Stimulated activated effector memory CD8-positive, alpha-beta T cell treated with anti-CD3 and anti-CD28 coated beads, Interleukin-12 subunit alpha, Interleukin-12 subunit beta, amount 100 ng/mL, for 72 hours (primary cell): ENCODE results near the gene TTC22.
A peak's percentile ranks its signal among the peaks of the same experiment; 100 is the strongest.

Experiments
- ATAC-seq: fragments of 150-1000 bp; cut with Tn5 transposase; 2 replicates; pipeline ENCODE4 v1.10.0; 2021
- DNase-seq, 2 donors: peaks; one replicate each; pipeline ENCODE4 v3.0.0; 2021 to 2022; ENCODE audit warnings: low spot score in 2 of 2
- H3K27ac Mint-ChIP-seq: one replicate; pipeline ENCODE4 v1.8.0; 2022; ENCODE audit warnings: mild to moderate bottlenecking, mixed read lengths
- H3K36me3 Mint-ChIP-seq: one replicate; pipeline ENCODE4 v1.8.0; 2022; ENCODE audit warnings: mild to moderate bottlenecking, mixed read lengths
- H3K4me1 Mint-ChIP-seq: one replicate; pipeline ENCODE4 v1.8.0; 2022; ENCODE audit warnings: mixed read lengths
- H3K4me3 Mint-ChIP-seq: one replicate; pipeline ENCODE4 v1.8.0; 2022; ENCODE audit warnings: mild to moderate bottlenecking, mixed read lengths
- H3K9me3 Mint-ChIP-seq: one replicate; pipeline ENCODE4 v1.8.0; 2022; ENCODE audit warnings: mixed read lengths

The TTC22 gene

DNA sequence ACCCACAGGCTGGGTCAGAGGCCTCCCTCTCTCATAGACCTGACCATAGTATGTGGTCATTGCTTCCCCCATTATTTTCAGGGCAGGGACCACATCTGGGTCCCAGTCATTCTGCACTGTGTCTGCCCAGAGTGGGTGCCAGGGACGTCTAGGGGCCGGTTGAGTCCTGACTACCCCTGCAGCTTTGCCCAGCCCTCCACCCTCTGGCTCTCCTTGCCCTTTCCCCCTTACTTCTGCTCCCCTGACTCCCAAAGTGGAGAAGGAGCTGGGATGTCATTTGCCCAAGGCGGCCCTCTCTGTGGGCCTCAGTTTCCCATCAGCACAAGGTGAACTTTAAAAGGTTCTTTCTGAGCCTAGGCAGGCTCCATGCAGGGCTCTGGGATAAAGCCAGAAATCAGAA is 4.3 kb upstream of the TTC22 start:
- H3K36me3 Mint-ChIP-seq, result no peaks in the 10 kb centered on the region
- DNase-seq (no peak), ATAC-seq (no peak)
- H3K4me1 Mint-ChIP-seq, result peaks cover 76% of the 10 kb centered on the region
- no peaks in the 10 kb centered on the region for H3K9me3 Mint-ChIP-seq
- peak overlapping the region; percentile 38 for H3K4me3 Mint-ChIP-seq
- H3K27ac Mint-ChIP-seq, result no peak overlapping the region

DNA sequence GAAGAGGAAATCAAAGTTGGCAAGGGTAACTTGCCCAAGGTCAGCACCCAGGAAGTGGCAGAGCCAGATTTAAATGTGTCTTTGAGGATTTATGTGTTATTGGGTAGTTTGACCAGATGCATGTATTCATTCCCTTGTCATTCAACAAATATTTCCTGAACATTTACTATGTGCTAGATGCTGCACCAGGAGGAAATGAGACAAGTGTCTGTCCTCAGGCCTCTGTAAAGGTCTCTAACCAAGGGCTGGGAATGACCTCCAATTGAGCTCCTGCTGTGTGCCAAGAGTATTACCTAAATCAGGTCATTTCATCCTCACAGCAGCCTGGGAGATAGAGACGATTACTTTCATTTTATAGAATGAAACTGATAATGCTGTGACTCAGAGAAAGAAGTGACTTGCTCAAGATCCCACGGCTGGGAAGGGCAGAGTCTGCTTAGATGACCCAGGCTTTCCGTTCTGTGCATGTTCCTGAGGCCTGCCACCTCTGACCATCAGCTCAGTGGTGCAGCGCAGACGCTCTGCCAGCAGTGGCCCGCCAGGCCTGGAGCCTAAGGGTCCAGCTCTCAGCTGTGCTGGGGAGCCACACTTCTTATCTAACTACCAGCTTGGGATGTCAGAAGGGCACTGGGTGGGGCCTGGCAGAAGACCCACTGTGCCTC is 3.5 kb upstream of the TTC22 start:
- no peaks in the 10 kb centered on the region for H3K36me3 Mint-ChIP-seq
- DNase-seq (no peak), ATAC-seq (peak; percentile 69)
- H3K4me3 Mint-ChIP-seq, result peak overlapping the region; percentile 38
- peak overlapping the region; percentile 43 for H3K27ac Mint-ChIP-seq
- H3K9me3 Mint-ChIP-seq, result no peaks in the 10 kb centered on the region
- peaks cover 76% of the 10 kb centered on the region for H3K4me1 Mint-ChIP-seq

DNA sequence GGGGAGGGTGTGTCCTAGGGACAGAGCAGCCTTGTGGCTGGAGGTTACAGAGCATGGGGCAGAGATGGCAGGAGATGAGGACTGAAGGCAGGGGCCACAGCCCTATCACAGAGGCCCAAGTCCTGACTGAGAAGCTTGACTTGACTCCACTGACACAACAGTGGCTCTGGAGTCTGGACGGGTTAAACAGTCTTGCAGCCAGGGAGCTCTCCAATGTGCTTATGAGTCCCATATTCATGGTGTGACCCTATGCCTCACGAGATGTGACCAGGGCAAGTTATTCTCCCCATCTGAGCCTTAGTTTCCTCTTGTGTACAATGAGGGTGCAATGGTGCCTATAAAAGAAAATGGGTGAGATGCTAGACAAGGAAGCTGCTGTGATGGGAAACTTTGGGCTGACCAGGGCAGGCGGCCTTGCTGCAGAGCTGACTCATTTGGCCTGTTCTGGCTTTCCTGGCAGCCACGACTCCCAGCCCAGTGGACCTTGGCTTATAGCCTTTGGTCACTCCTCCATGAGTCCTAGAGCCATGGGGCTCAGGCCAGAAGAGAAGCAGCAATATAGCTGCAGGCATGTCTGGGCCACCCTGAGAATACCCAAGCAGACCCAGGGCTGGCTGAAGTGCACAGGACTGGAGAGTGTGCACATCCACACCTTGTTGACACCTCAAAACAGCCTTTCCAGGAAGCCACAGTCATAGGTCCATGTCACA is 2.8 kb upstream of the TTC22 start:
- DNase-seq (no peak), ATAC-seq (no peak)
- peak overlapping the region; percentile 38 for H3K4me3 Mint-ChIP-seq
- H3K4me1 Mint-ChIP-seq, result peaks cover 80% of the 10 kb centered on the region
- H3K27ac Mint-ChIP-seq, result peak overlapping the region; percentile 43
- H3K36me3 Mint-ChIP-seq, result peaks cover 6% of the 10 kb centered on the region
- no peaks in the 10 kb centered on the region for H3K9me3 Mint-ChIP-seq

DNA sequence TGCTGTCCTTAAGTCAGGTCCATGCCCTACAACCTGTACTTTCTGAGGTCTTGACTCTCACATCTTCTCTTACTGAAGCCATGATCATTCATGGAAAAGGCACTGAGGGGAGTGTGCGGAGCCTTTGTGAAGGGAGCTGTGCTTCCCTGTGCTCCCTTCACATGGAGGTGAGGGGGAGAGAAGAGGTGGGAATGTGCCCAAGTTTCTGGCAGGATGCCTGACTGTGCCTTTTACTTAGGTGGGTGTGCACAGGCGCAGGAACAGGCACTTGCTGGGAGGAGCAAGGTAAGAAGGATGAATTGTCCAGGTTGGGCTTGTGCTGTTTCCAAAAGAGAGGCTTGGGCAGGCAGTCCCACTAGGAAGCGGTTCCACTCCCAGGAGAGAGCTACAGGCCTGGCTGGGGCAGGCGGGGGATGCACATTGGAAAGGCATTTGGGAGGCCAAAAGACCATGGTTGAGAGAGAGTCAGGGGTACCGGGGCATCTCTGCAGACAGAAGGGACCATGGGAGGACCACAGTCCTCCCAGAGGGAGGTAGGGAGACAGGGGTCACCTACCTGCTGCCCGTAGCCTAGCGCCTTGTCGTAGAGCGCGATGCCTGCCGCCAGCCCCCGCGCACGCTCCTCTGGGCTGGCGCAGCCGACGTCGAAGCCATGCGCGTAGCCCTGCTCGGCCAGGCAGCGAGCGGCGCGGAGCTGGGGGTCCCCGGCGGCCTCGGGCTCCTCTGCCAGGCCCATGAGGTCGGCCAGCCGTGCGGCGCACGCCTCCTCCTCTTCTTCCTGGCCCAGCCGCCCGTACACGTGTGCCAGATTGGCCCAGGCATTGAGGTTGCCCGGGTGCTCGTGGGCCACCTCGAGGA is 853 bp downstream of the TTC22 start:
- Mint-ChIP-seq H3K9me3 (no peaks in the 10 kb centered on the region), H3K36me3 (peaks cover 6% of the 10 kb centered on the region), H3K4me1 (peaks cover 84% of the 10 kb centered on the region), H3K27ac (peak overlapping the region; percentile 99), H3K4me3 (peak overlapping the region; percentile 82)
- ATAC-seq (no peak), DNase-seq (no peak)

DNA sequence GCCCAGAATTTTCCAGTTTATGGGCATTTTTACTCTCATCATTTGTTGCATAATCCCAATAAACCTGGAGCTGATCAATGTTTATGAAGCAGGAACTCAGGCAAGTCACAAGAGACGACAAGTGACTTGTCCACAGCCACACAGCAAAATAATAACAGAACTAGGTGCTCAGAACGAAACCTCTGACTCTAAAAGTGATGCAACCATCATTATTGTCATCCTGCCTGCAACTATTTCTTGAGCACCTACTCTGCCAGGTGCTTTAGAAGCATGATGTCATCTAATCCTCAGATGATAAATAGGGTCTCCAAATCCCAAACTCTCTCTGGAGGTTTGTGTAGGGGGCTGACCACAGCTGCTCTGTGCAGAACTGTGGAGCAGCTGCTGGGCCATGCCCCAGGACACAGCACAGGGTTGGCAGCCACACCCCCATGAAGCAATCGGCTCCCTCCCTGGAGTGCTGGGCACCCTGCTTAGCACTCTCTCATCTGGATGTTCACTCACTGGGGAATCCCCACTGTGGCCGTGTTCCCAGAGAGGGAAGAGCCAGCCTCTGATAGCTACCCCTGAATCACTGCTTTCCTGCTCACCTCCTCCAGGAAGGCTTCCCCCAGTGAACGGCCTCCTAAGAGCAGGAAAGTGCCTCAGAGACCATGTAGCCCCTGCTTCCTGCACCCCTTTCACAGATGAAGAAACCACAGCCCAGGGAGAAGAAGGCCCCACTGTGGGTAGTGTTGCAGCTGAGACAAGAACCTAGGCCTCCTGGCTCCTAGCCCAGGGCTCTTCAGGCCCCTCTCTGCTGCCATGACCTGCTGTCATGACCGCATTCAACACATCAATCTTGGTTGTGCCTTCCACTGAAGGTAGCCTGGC is 2.1 kb downstream of the TTC22 start:
- DNase-seq (peak; percentile 36 to 86), ATAC-seq (peak; percentile 82)
- H3K36me3 Mint-ChIP-seq, result peaks cover 6% of the 10 kb centered on the region
- H3K4me1 Mint-ChIP-seq, result peaks cover 84% of the 10 kb centered on the region
- peak overlapping the region; percentile 82 for H3K4me3 Mint-ChIP-seq
- peak overlapping the region; percentile 99 for H3K27ac Mint-ChIP-seq
- no peaks in the 10 kb centered on the region for H3K9me3 Mint-ChIP-seq

DNA sequence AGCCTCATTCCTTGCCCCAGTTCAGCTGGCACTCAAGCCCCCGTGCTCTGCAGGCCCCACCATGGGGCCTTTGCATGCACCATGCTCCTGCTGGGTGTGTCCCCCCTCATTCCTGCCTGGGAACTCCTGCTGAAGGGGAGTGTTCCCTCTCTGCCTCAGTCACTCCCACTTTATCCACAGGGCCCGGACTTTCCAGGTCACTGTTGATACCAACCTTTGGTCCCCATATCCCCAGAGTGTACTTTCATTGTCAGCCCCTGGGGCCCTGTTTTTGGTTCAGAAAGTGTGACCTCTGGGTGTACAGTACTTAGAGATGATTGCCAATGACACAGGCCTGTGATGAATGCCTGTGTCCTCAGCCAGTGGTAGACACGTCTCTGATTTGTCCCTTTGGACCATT is 2.9 kb downstream of the TTC22 start:
- Mint-ChIP-seq H3K4me3 (peak overlapping the region; percentile 82), H3K27ac (peak overlapping the region; percentile 99), H3K4me1 (peaks cover 77% of the 10 kb centered on the region), H3K36me3 (peaks cover 6% of the 10 kb centered on the region), H3K9me3 (no peaks in the 10 kb centered on the region)
- ATAC-seq (no peak), DNase-seq (no peak)

DNA sequence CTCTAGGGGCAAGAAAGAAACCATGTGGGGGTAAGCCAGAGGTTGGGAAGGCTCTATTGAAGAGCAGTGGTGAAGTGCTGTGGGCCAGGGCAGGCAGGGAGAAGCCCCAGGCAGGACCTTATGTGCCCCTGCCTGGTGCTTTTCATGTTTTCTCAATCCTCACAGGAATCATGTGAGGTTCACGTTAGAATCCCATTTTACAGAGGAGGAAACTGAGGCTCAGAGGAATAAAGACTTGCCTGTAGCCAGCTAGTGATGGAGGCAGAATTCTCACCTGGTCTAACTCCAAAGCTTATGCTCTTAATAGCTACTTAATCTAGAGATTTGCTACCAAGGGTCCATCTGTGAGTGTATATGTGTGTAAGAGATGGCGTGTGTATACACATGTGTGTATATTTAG is 4.2 kb downstream of the TTC22 start:
- peak overlapping the region; percentile 99 for H3K27ac Mint-ChIP-seq
- DNase-seq (no peak), ATAC-seq (no peak)
- H3K36me3 Mint-ChIP-seq, result peaks cover 6% of the 10 kb centered on the region
- H3K9me3 Mint-ChIP-seq, result no peaks in the 10 kb centered on the region
- H3K4me1 Mint-ChIP-seq, result peaks cover 74% of the 10 kb centered on the region
- H3K4me3 Mint-ChIP-seq, result no peak overlapping the region

DNA sequence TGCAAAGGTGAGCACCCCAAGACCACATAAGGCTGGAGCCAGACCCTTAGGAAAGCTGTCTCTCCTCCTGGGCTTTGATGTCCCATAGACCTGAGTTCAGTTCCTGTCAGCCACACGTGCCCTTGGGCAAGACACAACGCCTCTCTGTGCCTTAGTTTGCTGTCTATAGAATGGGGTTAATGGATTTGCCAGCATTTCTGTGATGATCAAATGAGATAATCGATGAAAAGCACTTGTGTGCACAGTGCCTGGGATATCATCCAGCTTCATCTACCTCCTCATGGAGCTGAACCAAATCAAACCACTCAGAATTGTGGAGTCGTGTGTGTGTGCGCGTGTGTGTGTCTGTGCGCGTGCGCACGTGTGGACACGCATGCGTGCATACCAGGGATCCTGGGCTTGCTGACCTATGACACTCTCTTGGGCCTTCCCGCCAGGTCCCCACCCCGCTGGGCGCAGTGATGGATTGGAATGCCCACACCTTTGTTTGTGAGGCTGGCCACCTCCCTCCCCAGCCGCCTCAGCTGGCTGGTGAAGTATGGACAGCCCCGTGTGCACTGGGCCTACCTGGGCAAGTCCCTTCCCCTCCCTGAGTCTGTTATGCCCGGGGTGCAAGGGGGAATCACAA is 5.2 kb downstream of the TTC22 start:
- DNase-seq, result no peak
- peaks cover 67% of the 10 kb centered on the region for H3K4me1 Mint-ChIP-seq
- H3K9me3 Mint-ChIP-seq, result no peaks in the 10 kb centered on the region
- H3K4me3 Mint-ChIP-seq, result no peak overlapping the region
- H3K27ac Mint-ChIP-seq, result peak overlapping the region; percentile 80
- no peak for ATAC-seq
- peaks cover 6% of the 10 kb centered on the region for H3K36me3 Mint-ChIP-seq

DNA sequence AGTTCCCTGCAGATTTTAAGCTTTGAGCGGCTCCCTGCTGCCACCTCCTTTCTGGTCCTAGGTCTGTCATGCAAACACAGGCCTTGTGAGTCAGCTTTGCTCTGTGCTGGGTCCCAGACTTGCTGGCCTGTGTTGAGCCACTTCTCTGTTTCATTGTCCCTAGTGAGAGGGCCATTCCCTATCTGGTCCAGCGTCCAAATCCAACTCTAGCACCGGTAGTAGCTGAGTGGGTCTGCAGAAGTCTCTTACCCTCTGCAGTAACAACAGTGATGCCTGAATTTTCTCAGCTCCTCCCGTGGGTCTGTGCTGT is 5.8 kb downstream of the TTC22 start:
- DNase-seq (no peak), ATAC-seq (no peak)
- Mint-ChIP-seq H3K9me3 (no peaks in the 10 kb centered on the region), H3K4me1 (peaks cover 71% of the 10 kb centered on the region), H3K27ac (peak overlapping the region; percentile 80), H3K4me3 (no peak overlapping the region), H3K36me3 (peaks cover 6% of the 10 kb centered on the region)

DNA sequence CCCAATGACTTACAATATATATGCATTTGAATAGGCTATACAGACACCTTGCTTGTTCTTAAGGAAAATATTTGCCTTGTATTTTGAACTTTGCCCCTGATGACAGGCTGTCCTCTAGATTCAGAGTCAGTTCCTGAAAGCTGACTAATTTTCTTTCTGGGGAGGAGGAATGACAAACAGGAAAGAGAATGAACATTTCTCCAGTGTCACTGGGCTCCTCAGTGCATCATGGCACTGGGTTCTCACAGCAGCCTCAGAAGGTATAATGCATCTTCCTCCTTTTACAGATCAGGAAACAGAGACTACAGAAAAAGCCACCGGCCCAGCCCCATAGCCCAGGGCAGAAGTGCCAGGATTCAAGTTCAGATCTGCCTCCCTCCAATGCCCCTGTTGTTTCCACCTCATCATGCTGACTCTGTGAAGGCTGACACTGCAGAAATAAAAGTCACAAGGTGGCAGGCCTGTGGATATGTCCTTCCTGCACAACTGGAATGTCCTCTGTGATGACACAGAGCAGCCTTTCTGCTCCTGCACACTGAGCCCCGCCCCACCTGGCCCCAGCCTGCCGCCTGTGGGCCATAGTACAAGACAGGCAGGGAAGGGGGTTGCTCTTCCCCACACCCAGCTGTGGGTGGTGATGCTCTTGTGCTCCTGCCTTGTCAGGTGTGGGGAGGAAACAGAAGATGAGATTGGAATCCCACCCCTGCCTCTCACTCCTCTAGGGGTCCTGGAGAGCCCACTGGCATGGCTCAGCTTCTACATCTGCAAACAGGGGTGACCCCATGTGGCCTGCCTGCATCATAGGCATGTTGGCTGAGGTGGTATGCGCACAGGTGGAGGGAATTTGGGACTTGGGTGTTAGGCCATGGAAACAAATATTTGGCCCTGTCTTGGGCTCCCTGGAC is 6.4 kb downstream of the TTC22 start:
- no peak overlapping the region for H3K4me3 Mint-ChIP-seq
- DNase-seq (no peak), ATAC-seq (no peak)
- peaks cover 6% of the 10 kb centered on the region for H3K36me3 Mint-ChIP-seq
- H3K27ac Mint-ChIP-seq, result peak overlapping the region; percentile 80
- peaks cover 71% of the 10 kb centered on the region for H3K4me1 Mint-ChIP-seq
- H3K9me3 Mint-ChIP-seq, result no peaks in the 10 kb centered on the region

DNA sequence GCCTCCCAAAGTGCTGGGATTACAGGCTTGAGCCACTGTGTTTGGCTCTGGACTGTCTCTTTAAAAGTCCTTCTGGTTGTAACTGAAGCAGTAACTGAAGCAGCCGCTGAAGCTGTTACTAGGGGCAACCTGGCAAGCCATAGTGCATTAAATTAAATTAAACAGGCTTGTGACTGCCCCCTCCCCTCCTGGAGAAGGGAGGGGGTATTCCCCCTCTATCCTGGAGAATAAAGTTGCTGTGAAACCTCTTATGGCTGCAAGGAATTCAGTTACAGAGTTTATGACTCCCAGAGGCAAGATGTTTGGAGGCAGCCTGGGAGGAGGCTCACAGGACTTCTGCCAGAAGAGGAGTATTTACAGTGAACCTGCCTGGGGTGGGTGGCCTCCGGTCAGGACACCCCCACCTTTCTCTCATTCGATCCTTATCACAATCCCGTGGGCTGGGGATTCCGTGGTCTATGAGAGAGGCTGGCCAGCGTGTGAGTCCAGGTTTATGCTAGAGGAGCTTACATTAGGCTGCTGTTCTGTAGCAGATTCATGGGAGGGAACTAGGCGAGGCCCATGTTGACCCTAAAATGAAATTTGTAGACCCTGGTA is 8.3 kb downstream of the TTC22 start:
- H3K4me1 Mint-ChIP-seq, result peaks cover 67% of the 10 kb centered on the region
- no peak overlapping the region for H3K4me3 Mint-ChIP-seq
- H3K36me3 Mint-ChIP-seq, result no peaks in the 10 kb centered on the region
- no peak overlapping the region for H3K27ac Mint-ChIP-seq
- DNase-seq (no peak), ATAC-seq (no peak)
- no peaks in the 10 kb centered on the region for H3K9me3 Mint-ChIP-seq

DNA sequence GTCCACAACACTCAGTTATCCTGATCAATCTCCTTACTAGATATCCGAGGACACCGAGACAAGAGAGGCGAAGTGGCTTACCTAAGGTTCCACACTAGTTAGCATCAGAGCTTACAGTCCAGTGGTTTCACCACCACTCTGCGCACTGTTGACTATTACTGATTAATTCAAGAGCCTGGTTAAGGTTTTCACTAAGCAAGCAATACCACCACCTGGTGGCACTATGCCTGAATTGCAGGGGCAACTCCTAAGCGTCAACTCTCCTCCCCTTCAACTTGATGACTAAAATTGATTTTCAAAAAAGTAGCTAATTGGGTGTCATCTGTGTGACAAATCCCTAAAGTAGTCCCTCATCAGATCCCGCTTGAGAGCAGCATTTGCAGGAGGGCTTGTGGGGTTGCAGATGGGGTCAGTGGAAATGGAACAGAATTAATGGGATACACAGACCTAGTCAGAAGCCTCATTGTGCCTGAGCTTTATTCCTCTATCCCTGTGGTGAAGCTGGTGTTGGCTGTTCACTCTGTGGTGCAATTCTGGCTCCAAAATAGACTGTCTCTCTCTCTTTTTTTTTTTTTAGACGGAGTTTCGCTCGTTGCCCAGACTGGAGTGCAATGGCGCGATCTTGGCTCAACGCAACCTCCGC is 9.1 kb downstream of the TTC22 start:
- H3K4me1 Mint-ChIP-seq, result peaks cover 59% of the 10 kb centered on the region
- ATAC-seq, result no peak
- no peak overlapping the region for H3K4me3 Mint-ChIP-seq
- peak overlapping the region; percentile 94 for H3K27ac Mint-ChIP-seq
- H3K36me3 Mint-ChIP-seq, result no peaks in the 10 kb centered on the region
- no peaks in the 10 kb centered on the region for H3K9me3 Mint-ChIP-seq
- peak in 1 of 2 donors; percentile 83 for DNase-seq

DNA sequence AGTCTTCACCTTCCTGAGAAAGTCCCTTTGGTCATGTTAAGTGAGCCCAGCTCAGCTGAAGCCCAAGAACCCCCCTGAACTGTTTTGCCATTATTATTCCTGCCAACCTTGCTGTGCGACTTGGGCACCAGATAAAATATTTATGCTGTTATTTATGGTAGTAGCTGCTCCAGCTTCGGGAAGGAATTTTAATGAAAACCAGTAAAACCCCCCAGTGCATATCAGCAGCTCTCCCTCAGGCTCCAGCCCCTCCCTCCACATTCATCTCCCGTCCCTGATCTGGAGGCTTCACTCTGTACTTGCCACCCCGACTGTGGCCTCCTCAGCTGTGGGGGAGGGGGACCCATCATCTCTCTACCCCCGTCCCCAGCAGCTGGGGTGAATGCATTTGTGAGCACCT is 12.7 kb downstream of the TTC22 start:
- ATAC-seq, result no peak
- Mint-ChIP-seq H3K4me3 (no peak overlapping the region), H3K36me3 (no peaks in the 10 kb centered on the region), H3K4me1 (peaks cover 34% of the 10 kb centered on the region), H3K9me3 (no peaks in the 10 kb centered on the region), H3K27ac (peak overlapping the region; percentile 94)
- no peak for DNase-seq
